Caco-2 (cell line): ENCODE data around the gene IFI30. TPM values are rescaled to one million over a fixed set of nuclear protein-coding genes. Genes with fewer than 3 reads are reported as not detected.

Source experiments
- BruUV-seq: library from RNA; stranded (reverse); fragments of 400-500 nt; replicated peaks from 2 replicates; lab custom pipeline; 2021; lab: Mats Ljungman, UMichigan
- CTCF ChIA-PET: fragments of 300-600 bp; sonication (Branson Sonifier 250); formaldehyde crosslinking; loops from one replicate; lab custom pipeline; 2022; ENCODE audit warnings: antibody characterized with exemption; lab: Charles Lee
- POLR2A ChIA-PET: fragments of 300-600 bp; sonication (Branson Sonifier 250); formaldehyde crosslinking; loops from one replicate; lab custom pipeline; 2022; ENCODE audit warnings: antibody characterized with exemption; lab: Charles Lee
- DNase-seq, 2 experiments: peaks; one replicate each; pipeline versions ENCODE4 v3.0.0 to v3.0.0-alpha.2; 2020 to 2022
- H3K27me3 ChIP-seq: replicated peaks from 2 replicates; pipeline ENCODE4 v1.6.0; 2011; ENCODE audit warnings: low read length; ENCODE audit not compliant: control insufficient read depth, insufficient read depth
- H3K36me3 ChIP-seq: 2 replicates; pipeline ENCODE4 v1.5.1; 2011; ENCODE audit warnings: low read length; ENCODE audit not compliant: control insufficient read depth, insufficient read depth
- H3K4me1 ChIP-seq: fragments of 250-450 bp; sonication (Bioruptor Pico); 2 replicates; pipeline ENCODE4 v1.5.1; 2020; ENCODE audit warnings: mild to moderate bottlenecking
- H3K4me3 ChIP-seq: 2 replicates; pipeline ENCODE4 v1.5.1; 2011; ENCODE audit warnings: low read depth, mild to moderate bottlenecking, control low read depth, low read length
- H3K9me3 ChIP-seq: fragments of 250-450 bp; sonication (Bioruptor Pico); 2 replicates; pipeline ENCODE4 v1.5.1; 2020; ENCODE audit warnings: mild to moderate bottlenecking, moderate library complexity
- H3K27ac Mint-ChIP-seq: one replicate; pipeline ENCODE4 v1.8.0; 2022; ENCODE audit warnings: mixed read lengths; ENCODE audit not compliant: unreplicated experiment
- H3K27me3 Mint-ChIP-seq: one replicate; pipeline ENCODE4 v1.8.0; 2022; ENCODE audit warnings: mixed read lengths; ENCODE audit not compliant: insufficient read depth, unreplicated experiment
- H3K36me3 Mint-ChIP-seq: one replicate; pipeline ENCODE4 v1.8.0; 2022; ENCODE audit warnings: mild to moderate bottlenecking, mixed read lengths; ENCODE audit not compliant: insufficient read depth, unreplicated experiment
- H3K4me1 Mint-ChIP-seq: one replicate; pipeline ENCODE4 v1.8.0; 2022; ENCODE audit warnings: low read depth, mixed read lengths; ENCODE audit not compliant: unreplicated experiment
- H3K4me3 Mint-ChIP-seq: one replicate; pipeline ENCODE4 v1.8.0; 2022; ENCODE audit warnings: mild to moderate bottlenecking, moderate library complexity, mixed read lengths; ENCODE audit not compliant: unreplicated experiment
- H3K9me3 Mint-ChIP-seq: one replicate; pipeline ENCODE4 v1.8.0; 2022; ENCODE audit warnings: mixed read lengths; ENCODE audit not compliant: unreplicated experiment
- CTCF ChIP-seq, 2 experiments: fragments of 200-600 bp in 1 of 2; IDR thresholded peaks; 1 replicate in 1 of 2; 2 replicates in 1 of 2; pipeline versions ENCODE4 v1.5.1 to v1.8.0; 2011 to 2022; ENCODE audit warnings: antibody characterized with exemption in 1 of 2, control low read depth in 1 of 2, inconsistent platforms in 1 of 2, low read depth in 1 of 2, low read length in 1 of 2, mild to moderate bottlenecking in 1 of 2, moderate library complexity in 1 of 2; ENCODE audit not compliant: insufficient read depth in 1 of 2, severe bottlenecking in 1 of 2, unreplicated experiment in 1 of 2
- intact Hi-C: fragments of 100-400 bp; cut with micrococcal nuclease; formaldehyde crosslinking; loops from one replicate; pipeline ENCODE4 v1.10.0; 2022; ENCODE audit not compliant: unreplicated experiment
- total RNA-seq: library from RNA; stranded (reverse); gene quantifications from 2 replicates; pipeline ENCODE4 v1.2.3, GENCODE V29; 2022

The IFI30 gene
- total RNA-seq, 1 experiment from 2014 or later, result 39.6 TPM

- Histone ChIP-seq H3K4me3 (no peak overlapping the region), H3K9me3 (no peaks in the 10 kb centered on the region), H3K27me3 (no peaks in the 10 kb centered on the region), H3K36me3 (no peaks in the 10 kb centered on the region; the same call in none of the 2 replicates), H3K4me1 (peaks cover 6% of the 10 kb centered on the region)
- Mint-ChIP-seq H3K4me3 (no peak overlapping the region), H3K27ac (no peak overlapping the region), H3K9me3 (no peaks in the 10 kb centered on the region), H3K36me3 (peaks cover 9% of the 10 kb centered on the region), H3K27me3 (no peaks in the 10 kb centered on the region), H3K4me1 (peaks cover 13% of the 10 kb centered on the region)
- intact Hi-C loops, result no loop called here
- ChIA-PET CTCF (interaction anchor here (1.1 kb wide), 1 partner anchor 19 kb away, joined by 3 read pairs; no protein-coding TSS in a partner anchor), POLR2A (no interaction called here)
- DNase-seq, result peak; percentile 40 to 50
- no peak for TF ChIP-seq CTCF (IDR thresholded peaks at IDR 0.05; ENCODE audit: insufficient read depth in 1 of 2, low read depth in 1 of 2, low read length in 1 of 2, severe bottlenecking in 1 of 2, unreplicated experiment in 1 of 2)
- BruUV-seq, result no TSS peak
Observed at GRCh38 chr19:18131841-18132596, 41.6 kb upstream of the IFI30 start.

DNA sequence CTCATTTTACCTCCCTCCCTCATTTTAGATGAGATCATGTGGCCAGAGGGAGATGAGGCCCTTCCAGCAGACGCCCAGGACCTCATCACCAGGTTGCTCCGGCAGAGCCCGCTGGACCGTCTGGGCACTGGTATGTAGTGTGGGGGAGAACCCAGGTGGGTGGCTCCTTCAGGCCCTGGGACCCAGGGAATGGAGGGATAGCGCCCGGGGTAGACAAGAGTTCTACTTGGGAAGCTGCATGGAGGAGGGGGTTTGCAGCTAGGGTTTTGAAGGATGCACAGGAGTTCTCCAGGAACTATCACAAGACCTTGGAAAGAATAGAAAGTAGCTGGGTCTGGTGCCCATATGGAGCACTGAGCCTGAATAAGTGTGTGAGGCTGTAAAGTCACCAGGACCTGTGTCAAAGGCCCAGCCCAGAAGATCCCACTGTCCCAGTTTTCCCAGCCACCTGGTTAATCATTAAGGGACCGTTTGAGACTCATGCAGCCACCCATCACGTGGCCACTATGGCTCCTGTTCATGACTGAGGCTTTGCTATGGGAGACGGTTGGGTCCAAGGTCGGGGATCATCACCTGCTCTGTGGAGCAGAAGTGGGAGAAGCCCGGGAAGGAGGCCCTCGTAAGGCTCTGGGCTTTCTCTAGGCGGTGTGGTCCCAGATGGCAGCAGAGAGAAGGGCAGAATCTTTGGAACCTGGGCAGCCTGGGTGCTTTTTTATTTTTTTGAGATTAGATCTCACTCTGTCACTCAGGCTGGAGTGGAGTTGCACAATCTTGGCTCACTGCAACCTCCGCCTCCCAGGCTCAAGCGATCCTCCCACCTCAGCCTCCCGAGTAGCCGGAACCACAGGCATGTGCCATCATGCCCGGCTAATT, 37.7 kb upstream of the IFI30 start:
- Histone ChIP-seq H3K27me3 (no peaks in the 10 kb centered on the region), H3K4me1 (peaks cover 6% of the 10 kb centered on the region), H3K4me3 (no peak overlapping the region), H3K9me3 (no peaks in the 10 kb centered on the region), H3K36me3 (no peaks in the 10 kb centered on the region; the same call in none of the 2 replicates)
- no peak for TF ChIP-seq CTCF (IDR thresholded peaks at IDR 0.05; ENCODE audit: insufficient read depth in 1 of 2, low read depth in 1 of 2, low read length in 1 of 2, severe bottlenecking in 1 of 2, unreplicated experiment in 1 of 2)
- DNase-seq, result peak; percentile 73 to 84
- BruUV-seq, result no TSS peak
- peak overlapping the region; percentile 90 for H3K27ac Mint-ChIP-seq
- ChIA-PET CTCF (no interaction called here), POLR2A (no interaction called here)
- H3K4me1 Mint-ChIP-seq, result peaks cover 13% of the 10 kb centered on the region
- H3K4me3 Mint-ChIP-seq, result no peak overlapping the region
- peaks cover 16% of the 10 kb centered on the region for H3K36me3 Mint-ChIP-seq
- intact Hi-C loops, result loop anchor here (2.0 kb wide), 1 partner anchor 17 kb away; the partner anchor contains the start of gene PIK3R2
- H3K9me3 Mint-ChIP-seq, result no peaks in the 10 kb centered on the region
- no peaks in the 10 kb centered on the region for H3K27me3 Mint-ChIP-seq

DNA sequence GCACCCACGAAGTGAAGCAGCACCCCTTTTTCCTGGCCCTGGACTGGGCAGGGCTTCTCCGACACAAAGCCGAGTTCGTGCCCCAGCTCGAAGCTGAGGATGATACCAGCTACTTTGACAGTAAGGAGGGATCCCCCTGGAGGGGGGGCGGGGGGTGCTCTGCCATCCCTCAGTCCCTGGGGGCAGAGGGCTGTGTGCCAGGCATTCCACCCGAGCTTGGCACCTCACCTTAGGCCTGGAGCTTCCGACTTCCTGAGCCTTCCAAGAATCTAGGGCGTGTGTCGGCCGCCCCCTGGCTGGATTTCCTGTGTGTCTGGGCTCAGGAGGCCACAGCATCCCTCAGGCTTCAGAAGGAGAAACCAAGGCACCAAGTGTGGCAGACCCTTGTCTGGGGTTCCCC, 36.4 kb upstream of the IFI30 start:
- Mint-ChIP-seq H3K9me3 (no peaks in the 10 kb centered on the region), H3K36me3 (peaks cover 22% of the 10 kb centered on the region), H3K27ac (no peak overlapping the region), H3K4me3 (no peak overlapping the region), H3K4me1 (peaks cover 13% of the 10 kb centered on the region), H3K27me3 (no peaks in the 10 kb centered on the region)
- intact Hi-C loops, result loop anchor here (2.0 kb wide), 1 partner anchor 16 kb away; the partner anchor contains the start of gene PIK3R2
- Histone ChIP-seq H3K4me3 (no peak overlapping the region), H3K4me1 (peaks cover 6% of the 10 kb centered on the region), H3K9me3 (no peaks in the 10 kb centered on the region), H3K36me3 (no peaks in the 10 kb centered on the region; the same call in none of the 2 replicates), H3K27me3 (no peaks in the 10 kb centered on the region)
- ChIA-PET CTCF (no interaction called here), POLR2A (no interaction called here)
- no peak for DNase-seq
- BruUV-seq, result no TSS peak
- no peak for TF ChIP-seq CTCF (IDR thresholded peaks at IDR 0.05; ENCODE audit: insufficient read depth in 1 of 2, low read depth in 1 of 2, low read length in 1 of 2, severe bottlenecking in 1 of 2, unreplicated experiment in 1 of 2)
